CD4-positive, alpha-beta T cell (primary cell): ENCODE measurements around the gene PKN2. TPM values are rescaled to one million over a fixed set of nuclear protein-coding genes. Genes with fewer than 3 reads are reported as not detected.

ENCODE experiments used
- ATAC-seq: fragments of 200-7000 bp; cut with Tn5 transposase; one replicate; pipeline ENCODE4 v1.10.0; 2022; ENCODE audit warnings: mild to moderate bottlenecking; ENCODE audit not compliant: poor library complexity
- CTCF ChIA-PET: fragments of 350-600 bp; sonication (Branson Sonifier 250); formaldehyde crosslinking; loops from one replicate; lab custom pipeline; 2021; ENCODE audit warnings: antibody characterized with exemption, inconsistent platforms; lab: Charles Lee
- POLR2A ChIA-PET: fragments of 350-600 bp; sonication (Branson Sonifier 250); formaldehyde crosslinking; loops from one replicate; lab custom pipeline; 2021; ENCODE audit warnings: antibody characterized with exemption, inconsistent platforms; lab: Charles Lee
- DNase-seq, 14 experiments: peaks; one replicate each; pipeline ENCODE4 v3.0.0-alpha.2; 2013 to 2020; ENCODE audit warnings: mixed read lengths in 2 of 14
- H3K27ac ChIP-seq, 2 donors: one replicate each; pipeline versions ENCODE4 v1.5.1 to v1.7.0; 2013; ENCODE audit warnings: low read length in 2 of 2, low read depth in 1 of 2, mild to moderate bottlenecking in 1 of 2
- H3K27me3 ChIP-seq, 2 experiments: 1 replicate in 1 of 2; 2 replicates in 1 of 2; pipeline versions ENCODE4 v1.6.1 to v1.7.0; 2013; ENCODE audit warnings: low read length in 2 of 2, control low read depth in 1 of 2, mild to moderate bottlenecking in 1 of 2, moderate library complexity in 1 of 2; ENCODE audit not compliant: insufficient read depth in 2 of 2, control insufficient read depth in 1 of 2
- H3K36me3 ChIP-seq: one replicate; pipeline ENCODE4 v1.6.1; 2013; ENCODE audit warnings: low read length, control low read depth; ENCODE audit not compliant: insufficient read depth
- H3K4me1 ChIP-seq: one replicate; pipeline ENCODE4 v1.6.1; 2013; ENCODE audit warnings: low read length, control low read depth; ENCODE audit not compliant: insufficient read depth
- H3K4me3 ChIP-seq: one replicate; pipeline ENCODE4 v1.5.1; 2013; ENCODE audit warnings: mild to moderate bottlenecking, low read length, moderate library complexity
- H3K9me3 ChIP-seq, 2 experiments: 1 replicate in 1 of 2; 2 replicates in 1 of 2; pipeline versions ENCODE4 v1.6.1 to v1.7.0; 2013; ENCODE audit warnings: low read length in 2 of 2, mild to moderate bottlenecking in 2 of 2, control low read depth in 1 of 2, moderate library complexity in 1 of 2; ENCODE audit not compliant: control insufficient read depth in 1 of 2, insufficient read depth in 1 of 2
- H3K27ac Mint-ChIP-seq: one replicate; pipeline ENCODE4 v1.8.0; 2020; ENCODE audit warnings: mixed read lengths
- H3K27me3 Mint-ChIP-seq: one replicate; pipeline ENCODE4 v1.8.0; 2021; ENCODE audit warnings: mixed read lengths
- H3K36me3 Mint-ChIP-seq: one replicate; pipeline ENCODE4 v1.8.0; 2021; ENCODE audit warnings: low read depth, mixed read lengths
- H3K4me1 Mint-ChIP-seq: one replicate; pipeline ENCODE4 v1.8.0; 2021; ENCODE audit warnings: low read depth, mixed read lengths
- H3K4me3 Mint-ChIP-seq: one replicate; pipeline ENCODE4 v1.8.0; 2020; ENCODE audit warnings: mild to moderate bottlenecking, mixed read lengths
- H3K9me3 Mint-ChIP-seq: one replicate; pipeline ENCODE4 v1.8.0; 2020; ENCODE audit warnings: mixed read lengths
- CTCF ChIP-seq: fragments of 200-600 bp; IDR thresholded peaks from one replicate; pipeline ENCODE4 v1.8.0; 2022; ENCODE audit warnings: antibody characterized with exemption, mild to moderate bottlenecking
- intact Hi-C, 2 experiments: fragments of 100-400 bp; cut with DNase I in 1 of 2; cut with micrococcal nuclease in 1 of 2; formaldehyde crosslinking; loops; one replicate each; pipeline versions ENCODE4 v1.15.1 to v1.9.0; 2023 to 2025; cut with DNase I, micrococcal nuclease
- total RNA-seq, 174 experiments: library from RNA in 2 of 174; stranded (reverse) in 2 of 174; gene quantifications; one replicate each; pipeline ENCODE4 v1.2.3 and lab custom pipeline; 2021 to 2026

Gene PKN2
- total RNA-seq, 2 experiments from 2014 or later = 38.8 to 41.4 TPM

- CTCF ChIA-PET = no interaction called here
- Histone ChIP-seq H3K27ac (no peak overlapping the region), H3K36me3 (peaks cover 18% of the 10 kb centered on the region), H3K9me3 (no peaks in the 10 kb centered on the region), H3K27me3 (no peaks in the 10 kb centered on the region), H3K4me1 (no peaks in the 10 kb centered on the region), H3K4me3 (no peak overlapping the region)
- POLR2A ChIA-PET = no interaction called here
- no peak for DNase-seq
- no peaks in the 10 kb centered on the region for H3K27me3 Mint-ChIP-seq
- no peak overlapping the region for H3K27ac Mint-ChIP-seq
- H3K9me3 Mint-ChIP-seq = no peaks in the 10 kb centered on the region
- H3K4me3 Mint-ChIP-seq = no peak overlapping the region
- intact Hi-C loops = no loop called here
- ATAC-seq = no peak
- H3K36me3 Mint-ChIP-seq = peaks cover 73% of the 10 kb centered on the region
- no peak for TF ChIP-seq CTCF
- H3K4me1 Mint-ChIP-seq = peaks cover 21% of the 10 kb centered on the region
These were observed 62.8 kb downstream of the PKN2 start for GRCh38 chr1:88746916-88747315.

- H3K27me3 ChIP-seq = no peaks in the 10 kb centered on the region
- POLR2A ChIA-PET = no interaction called here
- H3K4me1 Mint-ChIP-seq = peaks cover 21% of the 10 kb centered on the region
- no peaks in the 10 kb centered on the region for H3K9me3 ChIP-seq
- ATAC-seq = no peak
- intact Hi-C loops = no loop called here
- no peaks in the 10 kb centered on the region for H3K36me3 ChIP-seq
- CTCF ChIA-PET = no interaction called here
- no peak for TF ChIP-seq CTCF
- no peaks in the 10 kb centered on the region for H3K27me3 Mint-ChIP-seq
- no peaks in the 10 kb centered on the region for H3K4me1 ChIP-seq
- peaks cover 61% of the 10 kb centered on the region for H3K36me3 Mint-ChIP-seq
- H3K4me3 Mint-ChIP-seq = no peak overlapping the region
- no peak overlapping the region for H3K4me3 ChIP-seq
- DNase-seq = no peak
- H3K27ac ChIP-seq = no peak overlapping the region
- no peaks in the 10 kb centered on the region for H3K9me3 Mint-ChIP-seq
- no peak overlapping the region for H3K27ac Mint-ChIP-seq
These were observed 67.6 kb downstream of the PKN2 start for GRCh38 chr1:88751714-88752113.

- Mint-ChIP-seq H3K36me3 (peaks cover 58% of the 10 kb centered on the region), H3K4me1 (peaks cover 21% of the 10 kb centered on the region), H3K27ac (no peak overlapping the region), H3K27me3 (no peaks in the 10 kb centered on the region), H3K4me3 (no peak overlapping the region), H3K9me3 (no peaks in the 10 kb centered on the region)
- Histone ChIP-seq H3K9me3 (no peaks in the 10 kb centered on the region), H3K4me3 (no peak overlapping the region), H3K27ac (no peak overlapping the region), H3K36me3 (no peaks in the 10 kb centered on the region), H3K27me3 (no peaks in the 10 kb centered on the region), H3K4me1 (no peaks in the 10 kb centered on the region)
- intact Hi-C loops = no loop called here
- ATAC-seq (no peak), DNase-seq (no peak)
- ChIA-PET POLR2A (no interaction called here), CTCF (no interaction called here)
- TF ChIP-seq CTCF = no peak
These were observed 69.4 kb downstream of the PKN2 start for GRCh38 chr1:88753506-88753905.
